GM12891 (cell line): ENCODE data around the gene PTPRN.
"Not testable (repeated sequence)": the region's sequence is repeated elsewhere in the genome, so short reads cannot be mapped to it uniquely, and the experiment has no call there.

Experiments
- DNase-seq: peaks from one replicate; pipeline ENCODE4 v3.0.0; 2011; ENCODE audit warnings: low spot score; ENCODE audit not compliant: insufficient read length
- FAIRE-seq: peaks from 2 replicates; lab custom pipeline; 2011; peaks lifted over from hg19 to GRCh38; lab: Jason Lieb, UNC
- PAX5 ChIP-seq: IDR thresholded peaks from 2 replicates; pipeline ENCODE4 v1.6.1; 2011; ENCODE audit warnings: low read length, moderate library complexity, mild to moderate bottlenecking; ENCODE audit not compliant: insufficient read depth, severe bottlenecking
- POLR2A ChIP-seq: IDR thresholded peaks from 2 replicates; pipeline ENCODE4 v1.6.1; 2011; ENCODE audit warnings: low read depth, low read length, control low read depth
- POLR2AphosphoS5 ChIP-seq: IDR thresholded peaks from 2 replicates; pipeline ENCODE4 v1.6.1; 2011; ENCODE audit warnings: low read depth, low read length, control low read depth
- POU2F2 ChIP-seq: IDR thresholded peaks from 2 replicates; pipeline ENCODE4 v1.6.1; 2011; ENCODE audit warnings: low read depth, mild to moderate bottlenecking, control low read depth, low read length, moderate library complexity
- SPI1 ChIP-seq: IDR thresholded peaks from 2 replicates; pipeline ENCODE4 v1.6.1; 2011; ENCODE audit warnings: low read depth, low read length, control low read depth
- TAF1 ChIP-seq: IDR thresholded peaks from 2 replicates; pipeline ENCODE4 v1.6.1; 2011; ENCODE audit warnings: low read depth, low read length, control low read depth

The PTPRN gene

DNA sequence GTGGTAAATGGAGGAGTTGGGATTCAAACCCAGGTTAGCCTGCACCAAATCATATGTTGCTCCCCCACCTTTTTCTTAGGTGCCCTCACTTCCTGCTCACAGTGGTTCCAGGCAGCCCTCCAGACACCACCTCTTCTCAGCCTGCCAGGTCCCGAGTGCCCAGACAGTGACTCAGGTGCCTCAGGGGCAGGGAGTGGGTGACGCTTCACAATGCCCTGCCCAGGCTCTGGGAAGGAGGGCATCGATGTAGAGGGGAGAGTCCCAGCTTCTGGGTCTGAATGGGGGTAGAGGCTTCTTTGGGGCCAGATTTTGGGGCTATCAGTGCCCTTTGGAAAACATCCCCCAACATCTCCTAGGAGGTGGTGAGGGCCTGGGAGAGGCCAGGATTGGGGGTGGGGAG lies 35.3 kb downstream of the PTPRN start:
- TF ChIP-seq TAF1 (no peak), POU2F2 (no peak), PAX5 (no peak), POLR2AphosphoS5 (no peak), POLR2A (no peak), SPI1 (no peak)
- FAIRE-seq (no peak), DNase-seq (no peak)

- no peak for FAIRE-seq
- DNase-seq: no peak
- TF ChIP-seq TAF1 (no peak), POLR2AphosphoS5 (no peak)
These were observed 36.2 kb downstream of the PTPRN start for GRCh38 chr2:219272995-219273394.

- no peak for DNase-seq
- TF ChIP-seq POLR2A (no peak), POU2F2 (no peak), POLR2AphosphoS5 (no peak), TAF1 (no peak), SPI1 (no peak), PAX5 (no peak)
- FAIRE-seq: no peak
These were observed 36.8 kb downstream of the PTPRN start for GRCh38 chr2:219272356-219272755.

DNA sequence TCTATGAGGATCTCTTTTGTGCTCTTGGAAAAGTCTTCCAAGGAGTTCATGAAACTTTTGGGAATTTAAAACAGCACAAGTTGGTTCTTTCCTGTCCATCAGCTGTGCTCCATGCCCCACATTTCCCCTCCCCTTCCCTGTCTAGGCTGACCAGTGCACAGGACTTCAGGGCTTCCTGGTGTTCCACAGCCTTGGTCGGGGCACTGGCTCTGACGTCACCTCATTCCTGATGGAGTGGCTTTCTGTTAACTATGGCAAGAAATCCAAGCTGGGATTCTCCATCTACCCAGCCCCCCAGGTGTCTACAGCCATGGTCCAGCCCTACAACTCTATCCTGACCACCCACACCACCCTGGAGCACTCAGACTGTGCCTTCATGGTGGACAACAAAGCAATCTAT lies 38.2 kb downstream of the PTPRN start:
- FAIRE-seq: no peak
- DNase-seq: no peak
- no peak for TF ChIP-seq POU2F2
- TF ChIP-seq SPI1: no peak
- TF ChIP-seq POLR2AphosphoS5: no peak
- TF ChIP-seq POLR2A: no peak
- TF ChIP-seq PAX5: no peak
- TF ChIP-seq TAF1: no peak

DNA sequence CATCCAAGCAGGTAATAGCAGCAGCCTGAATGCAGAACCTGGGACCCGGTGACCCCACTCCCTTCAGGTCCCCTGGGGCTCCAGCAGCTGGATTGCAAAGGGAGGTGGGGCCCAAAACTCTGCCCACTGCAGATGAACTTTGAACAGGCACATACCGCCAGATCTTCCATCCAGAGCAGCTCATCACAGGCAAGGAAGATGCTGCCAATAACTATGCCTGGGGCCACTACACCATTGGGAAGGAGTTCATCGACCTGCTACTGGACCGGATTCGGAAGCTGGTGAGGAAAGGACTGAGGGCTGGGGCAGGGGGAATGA lies 39.2 kb downstream of the PTPRN start:
- FAIRE-seq: no peak
- no peak for TF ChIP-seq POLR2A
- no peak for TF ChIP-seq POLR2AphosphoS5
- no peak for TF ChIP-seq TAF1
- no peak for TF ChIP-seq POU2F2
- TF ChIP-seq SPI1: no peak
- TF ChIP-seq PAX5: no peak
- DNase-seq: no peak

DNA sequence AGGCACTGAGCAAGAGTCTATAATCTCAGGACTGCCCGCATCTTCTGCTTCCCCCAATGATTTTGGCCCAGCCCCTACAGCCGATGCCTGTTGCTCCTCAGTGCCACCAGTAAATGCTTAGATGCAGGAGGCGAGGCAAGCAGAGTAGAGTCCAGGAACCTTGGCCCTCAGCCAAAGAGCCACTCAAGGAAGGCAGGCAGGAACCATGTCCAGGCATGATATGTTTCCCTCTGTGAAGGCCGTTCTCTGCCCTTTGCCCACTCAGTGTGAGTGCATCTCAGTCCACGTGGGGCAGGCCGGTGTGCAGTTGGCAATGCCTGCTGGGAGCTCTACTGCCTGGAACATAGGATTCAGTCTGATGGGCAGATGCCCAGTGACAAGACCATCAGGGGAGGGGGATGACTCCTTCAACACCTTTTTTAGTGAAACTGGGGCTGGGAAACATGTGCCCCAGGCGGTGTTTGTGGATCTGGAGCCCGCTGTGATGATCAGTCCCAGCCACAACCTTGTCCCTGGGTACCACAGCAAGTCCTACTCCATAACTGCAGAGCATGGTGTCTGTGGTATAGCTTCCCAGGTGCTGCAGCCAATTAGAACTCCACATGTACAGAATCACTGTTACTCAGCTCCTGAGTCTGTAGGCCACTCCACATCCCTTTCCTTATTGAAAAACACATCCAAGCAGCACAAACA lies 39.7 kb downstream of the PTPRN start:
- DNase-seq (no peak), FAIRE-seq (no peak)
- TF ChIP-seq PAX5 (no peak), POU2F2 (no peak), TAF1 (no peak), POLR2AphosphoS5 (no peak), POLR2A (no peak), SPI1 (no peak)

- TF ChIP-seq POU2F2 (no peak), SPI1 (no peak), PAX5 (no peak), TAF1 (no peak), POLR2AphosphoS5 (no peak), POLR2A (no peak)
- no peak for FAIRE-seq
- no peak for DNase-seq
These were observed 40.9 kb downstream of the PTPRN start for GRCh38 chr2:219268294-219268693.

DNA sequence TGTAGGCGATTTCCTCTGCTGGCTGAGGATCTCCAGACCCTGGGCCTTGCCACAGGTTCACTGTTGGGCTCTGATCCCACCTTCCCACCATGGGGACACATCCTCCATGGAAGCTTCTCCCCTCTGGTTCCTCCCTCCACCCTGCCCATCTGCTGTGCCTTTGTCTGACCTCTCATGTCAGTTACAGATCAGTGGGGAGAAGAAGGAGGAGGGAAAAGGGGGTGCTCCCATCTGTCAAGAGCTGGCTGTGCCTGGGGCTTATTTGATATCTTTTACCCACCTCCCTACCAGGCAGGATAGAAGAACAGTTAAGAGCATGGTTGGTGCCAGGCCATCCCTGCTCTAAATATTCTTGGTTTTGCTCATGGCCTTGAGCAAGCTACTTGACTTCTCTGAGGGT lies 42.3 kb downstream of the PTPRN start:
- DNase-seq (no peak), FAIRE-seq (no peak)
- no peak for TF ChIP-seq POLR2A
- no peak for TF ChIP-seq PAX5

GRCh38 chr2:219266232-219266631 lies 43.0 kb downstream of the PTPRN start:
- no peak for FAIRE-seq
- TF ChIP-seq SPI1 (no peak), TAF1 (no peak), POU2F2 (no peak), PAX5 (no peak), POLR2AphosphoS5 (no peak), POLR2A (no peak)

GRCh38 chr2:219261024-219261855 lies 48.0 kb downstream of the PTPRN start:
- DNase-seq: no peak
- FAIRE-seq: no peak
- TF ChIP-seq TAF1: no peak
- TF ChIP-seq SPI1: no peak

More at GRCh38 chr2:219266232-219266631, 43.0 kb downstream of the PTPRN start:
- no peak for DNase-seq

DNA sequence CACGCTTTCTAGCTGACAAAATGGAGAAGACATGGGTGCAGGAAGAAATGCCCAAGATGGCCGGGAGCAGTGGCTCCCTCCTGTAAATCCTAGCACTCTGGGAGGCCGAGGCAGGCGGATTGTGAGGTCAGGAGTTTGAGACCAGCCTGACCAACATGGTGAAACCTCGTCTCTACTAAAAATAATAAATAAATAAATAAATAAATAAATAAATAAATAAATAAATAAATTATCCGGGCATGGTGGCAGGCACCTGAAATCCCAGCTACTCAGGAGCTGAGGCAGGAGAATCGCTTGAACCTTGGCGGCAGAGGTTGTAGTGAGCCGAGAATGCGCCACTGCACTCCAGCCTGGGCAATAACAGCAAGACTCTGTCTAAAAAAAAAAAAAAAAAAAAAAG lies 50.3 kb downstream of the PTPRN start:
- FAIRE-seq, DNase-seq: not testable (repeated sequence)
